ENCODE measurements around the gene TAC4.

Gene TAC4

DNA sequence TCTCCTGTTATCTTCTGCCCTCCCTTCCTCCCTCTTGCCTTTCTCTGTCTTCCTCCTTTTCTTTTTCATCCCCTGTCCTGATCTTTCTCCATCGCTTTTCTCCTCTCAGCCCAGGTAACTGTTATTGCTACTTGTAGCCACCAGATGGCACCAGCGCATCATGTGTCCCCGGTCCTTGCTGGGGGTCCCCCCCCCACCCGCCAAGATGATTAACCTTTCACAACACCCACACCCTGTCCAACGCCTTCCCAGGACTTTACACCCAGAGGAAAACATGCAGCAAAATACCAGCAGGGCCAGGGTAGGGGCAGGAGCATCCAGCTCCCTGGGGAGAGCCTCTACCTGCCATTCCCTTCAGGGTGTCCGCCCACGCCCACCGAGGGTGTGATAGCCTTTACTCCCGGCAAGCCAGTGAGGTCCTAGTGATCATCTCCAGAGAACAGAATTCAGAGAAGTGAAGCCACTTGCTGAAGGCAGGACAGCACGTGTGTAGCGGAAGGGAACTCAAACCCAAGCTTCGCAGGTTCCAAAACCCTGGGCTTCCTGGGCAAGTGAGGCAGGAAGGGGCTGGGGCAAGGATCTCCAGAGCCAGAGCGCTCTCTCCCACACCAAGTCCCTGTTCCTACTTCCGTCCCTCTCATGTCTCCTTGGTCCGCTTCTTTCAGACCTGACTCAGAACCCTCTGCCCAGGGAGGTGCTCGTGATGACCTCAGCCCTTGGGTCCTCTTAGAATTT, 13.4 kb upstream of the TAC4 start:
- no peak overlapping the region for H3K4me2 ChIP-seq (ENCODE audit: insufficient read depth, low read length, poor library complexity, severe bottlenecking)
- H2BK12ac ChIP-seq (ENCODE audit: low read length) = peak overlapping the region; percentile 97
- no CpG with 5 or more reads among the region's 16 CpGs for WGBS, 2 donors (ENCODE audit: extremely low coverage in 2 of 2, insufficient read length in 2 of 2, insufficient replicate concordance in 1 of 2)
- H3K36me3 ChIP-seq (replicated peaks in 1 of 2; ENCODE audit: control insufficient read depth in 2 of 2, insufficient read depth in 2 of 2, low read length in 2 of 2) = peaks cover 0 to 1% of the 10 kb centered on the region in 2 donors
- DNase-seq (ENCODE audit: low spot score) = peak; percentile 64
- H2BK5ac ChIP-seq (ENCODE audit: low read length) = no peak overlapping the region
- no peak overlapping the region for H2BK120ac ChIP-seq (ENCODE audit: low read depth, low read length)
- peak overlapping the region; percentile 98 for H2BK15ac ChIP-seq (ENCODE audit: low read length)
- H3K9me3 ChIP-seq (replicated peaks in 1 of 2; ENCODE audit: control insufficient read depth in 2 of 2, insufficient read depth in 1 of 2, low read depth in 1 of 2, low read length in 2 of 2) = no peaks in the 10 kb centered on the region
- peak overlapping the region; percentile 87 for H2AK5ac ChIP-seq (ENCODE audit: low read depth, low read length)
- no peak overlapping the region for H3K4ac ChIP-seq (ENCODE audit: low read length)
- H2AFZ ChIP-seq (ENCODE audit: low read length) = no peak overlapping the region
- H4K91ac ChIP-seq (ENCODE audit: low read depth, low read length, poor library complexity) = no peak overlapping the region
- no peak overlapping the region for H3K27ac ChIP-seq (replicated peaks; ENCODE audit: low read length)
- H3K27me3 ChIP-seq (ENCODE audit: control insufficient read depth in 3 of 3, insufficient read depth in 3 of 3, low read depth in 1 of 3, low read length in 3 of 3) = peaks cover 0 to 19% (median 0%) of the 10 kb centered on the region in 3 experiments
- H3K79me1 ChIP-seq (ENCODE audit: low read depth, low read length) = no peaks in the 10 kb centered on the region
- H3K14ac ChIP-seq (ENCODE audit: low read length) = no peak overlapping the region
- H3K4me1 ChIP-seq (ENCODE audit: control insufficient read depth in 2 of 2, insufficient read depth in 1 of 2, low read depth in 1 of 2, low read length in 2 of 2) = peaks cover 13 to 24% of the 10 kb centered on the region in 2 donors
- H3K4me3 ChIP-seq (ENCODE audit: low read length in 2 of 2) = no peak overlapping the region
- peak overlapping the region; percentile 59 for H3K18ac ChIP-seq (ENCODE audit: low read length)
- no peak overlapping the region for H4K8ac ChIP-seq (ENCODE audit: low read depth, low read length)
- H3K23ac ChIP-seq (ENCODE audit: low read depth, low read length, poor library complexity) = no peak overlapping the region
- H3K9ac ChIP-seq (ENCODE audit: low read depth, low read length, poor library complexity) = no peak overlapping the region

GRCh38 chr17:49859991-49860953, 12.4 kb upstream of the TAC4 start:
- no peak overlapping the region for H3K14ac ChIP-seq (ENCODE audit: low read length)
- peak overlapping the region; percentile 81 for H2BK120ac ChIP-seq (ENCODE audit: low read depth, low read length)
- peaks cover 3 to 15% of the 10 kb centered on the region in 2 donors for H3K4me1 ChIP-seq (ENCODE audit: control insufficient read depth in 2 of 2, insufficient read depth in 1 of 2, low read depth in 1 of 2, low read length in 2 of 2)
- peak overlapping the region; percentile 95 for H2AK5ac ChIP-seq (ENCODE audit: low read depth, low read length)
- DNase-seq (ENCODE audit: low spot score) = no peak
- no peak overlapping the region for H2AFZ ChIP-seq (ENCODE audit: low read length)
- H2BK5ac ChIP-seq (ENCODE audit: low read length) = peak overlapping the region; percentile 94
- H3K27ac ChIP-seq (replicated peaks; ENCODE audit: low read length) = no peak overlapping the region
- H3K27me3 ChIP-seq (ENCODE audit: control insufficient read depth in 3 of 3, insufficient read depth in 3 of 3, low read depth in 1 of 3, low read length in 3 of 3) = peaks cover 0 to 27% (median 0%) of the 10 kb centered on the region in 3 experiments
- peaks cover 0 to 1% of the 10 kb centered on the region in 2 donors for H3K36me3 ChIP-seq (replicated peaks in 1 of 2; ENCODE audit: control insufficient read depth in 2 of 2, insufficient read depth in 2 of 2, low read length in 2 of 2)
- no peak overlapping the region for H3K4me2 ChIP-seq (ENCODE audit: insufficient read depth, low read length, poor library complexity, severe bottlenecking)
- H3K79me1 ChIP-seq (ENCODE audit: low read depth, low read length) = no peaks in the 10 kb centered on the region
- peak overlapping the region; percentile 89 for H4K91ac ChIP-seq (ENCODE audit: low read depth, low read length, poor library complexity)
- H2BK15ac ChIP-seq (ENCODE audit: low read length) = no peak overlapping the region
- no CpG with 5 or more reads among the region's 20 CpGs for WGBS, 2 donors (ENCODE audit: extremely low coverage in 2 of 2, insufficient read length in 2 of 2, insufficient replicate concordance in 1 of 2)
- H3K9me3 ChIP-seq (replicated peaks in 1 of 2; ENCODE audit: control insufficient read depth in 2 of 2, insufficient read depth in 1 of 2, low read depth in 1 of 2, low read length in 2 of 2) = no peaks in the 10 kb centered on the region
- H3K4me3 ChIP-seq (ENCODE audit: low read length in 2 of 2) = no peak overlapping the region
- peak overlapping the region; percentile 2 for H3K9ac ChIP-seq (ENCODE audit: low read depth, low read length, poor library complexity)
- H4K8ac ChIP-seq (ENCODE audit: low read depth, low read length) = peak overlapping the region; percentile 65
- H3K23ac ChIP-seq (ENCODE audit: low read depth, low read length, poor library complexity) = no peak overlapping the region
- no peak overlapping the region for H3K4ac ChIP-seq (ENCODE audit: low read length)
- H2BK12ac ChIP-seq (ENCODE audit: low read length) = peak overlapping the region; percentile 73
- no peak overlapping the region for H3K18ac ChIP-seq (ENCODE audit: low read length)

- Histone ChIP-seq H3K79me1 (ENCODE audit: low read depth, low read length) (no peaks in the 10 kb centered on the region), H3K9me3 (replicated peaks in 1 of 2; ENCODE audit: control insufficient read depth in 2 of 2, insufficient read depth in 1 of 2, low read depth in 1 of 2, low read length in 2 of 2) (no peaks in the 10 kb centered on the region), H2BK120ac (ENCODE audit: low read depth, low read length) (no peak overlapping the region), H4K8ac (ENCODE audit: low read depth, low read length) (no peak overlapping the region), H3K23ac (ENCODE audit: low read depth, low read length, poor library complexity) (no peak overlapping the region), H3K27me3 (ENCODE audit: control insufficient read depth in 3 of 3, insufficient read depth in 3 of 3, low read depth in 1 of 3, low read length in 3 of 3) (peaks cover 0 to 41% (median 0%) of the 10 kb centered on the region in 3 experiments), H3K4ac (ENCODE audit: low read length) (no peak overlapping the region), H2AK5ac (ENCODE audit: low read depth, low read length) (peak overlapping the region; percentile 84), H2AFZ (ENCODE audit: low read length) (no peak overlapping the region), H3K4me3 (ENCODE audit: low read length in 2 of 2) (no peak overlapping the region), H3K27ac (replicated peaks; ENCODE audit: low read length) (no peak overlapping the region), H3K9ac (ENCODE audit: low read depth, low read length, poor library complexity) (no peak overlapping the region), H3K36me3 (replicated peaks in 1 of 2; ENCODE audit: control insufficient read depth in 2 of 2, insufficient read depth in 2 of 2, low read length in 2 of 2) (peaks cover 0 to 1% of the 10 kb centered on the region in 2 donors), H2BK5ac (ENCODE audit: low read length) (no peak overlapping the region), H3K18ac (ENCODE audit: low read length) (peak overlapping the region; percentile 71), H2BK15ac (ENCODE audit: low read length) (no peak overlapping the region), H2BK12ac (ENCODE audit: low read length) (no peak overlapping the region), H3K4me2 (ENCODE audit: insufficient read depth, low read length, poor library complexity, severe bottlenecking) (no peak overlapping the region), H3K4me1 (ENCODE audit: control insufficient read depth in 2 of 2, insufficient read depth in 1 of 2, low read depth in 1 of 2, low read length in 2 of 2) (peaks cover 0 to 6% of the 10 kb centered on the region in 2 donors), H3K14ac (ENCODE audit: low read length) (no peak overlapping the region), H4K91ac (ENCODE audit: low read depth, low read length, poor library complexity) (no peak overlapping the region)
- no CpG with 5 or more reads among the region's 6 CpGs for WGBS, 2 donors (ENCODE audit: extremely low coverage in 2 of 2, insufficient read length in 2 of 2, insufficient replicate concordance in 1 of 2)
- DNase-seq (ENCODE audit: low spot score) = no peak
Measured at GRCh38 chr17:49858796-49859195, 10.9 kb upstream of the TAC4 start.

- H3K9me3 ChIP-seq (replicated peaks in 1 of 2; ENCODE audit: control insufficient read depth in 2 of 2, insufficient read depth in 1 of 2, low read depth in 1 of 2, low read length in 2 of 2) = no peaks in the 10 kb centered on the region
- no peak overlapping the region for H3K4me3 ChIP-seq (ENCODE audit: low read length in 2 of 2)
- H3K23ac ChIP-seq (ENCODE audit: low read depth, low read length, poor library complexity) = no peak overlapping the region
- no peak overlapping the region for H2BK15ac ChIP-seq (ENCODE audit: low read length)
- H3K9ac ChIP-seq (ENCODE audit: low read depth, low read length, poor library complexity) = no peak overlapping the region
- H3K36me3 ChIP-seq (replicated peaks in 1 of 2; ENCODE audit: control insufficient read depth in 2 of 2, insufficient read depth in 2 of 2, low read length in 2 of 2) = no peaks in the 10 kb centered on the region
- no peak overlapping the region for H3K4ac ChIP-seq (ENCODE audit: low read length)
- no peaks in the 10 kb centered on the region for H3K79me1 ChIP-seq (ENCODE audit: low read depth, low read length)
- no peak overlapping the region for H3K14ac ChIP-seq (ENCODE audit: low read length)
- H2BK120ac ChIP-seq (ENCODE audit: low read depth, low read length) = no peak overlapping the region
- no peak overlapping the region for H2BK12ac ChIP-seq (ENCODE audit: low read length)
- no peak overlapping the region for H3K18ac ChIP-seq (ENCODE audit: low read length)
- H3K4me1 ChIP-seq (ENCODE audit: control insufficient read depth in 2 of 2, insufficient read depth in 1 of 2, low read depth in 1 of 2, low read length in 2 of 2) = peaks cover 5 to 6% of the 10 kb centered on the region in 2 donors
- no CpG with 5 or more reads among the region's 5 CpGs for WGBS, 2 donors (ENCODE audit: extremely low coverage in 2 of 2, insufficient read length in 2 of 2, insufficient replicate concordance in 1 of 2)
- H2BK5ac ChIP-seq (ENCODE audit: low read length) = no peak overlapping the region
- H4K8ac ChIP-seq (ENCODE audit: low read depth, low read length) = no peak overlapping the region
- peaks cover 0 to 81% (median 28%) of the 10 kb centered on the region in 3 experiments for H3K27me3 ChIP-seq (ENCODE audit: control insufficient read depth in 3 of 3, insufficient read depth in 3 of 3, low read depth in 1 of 3, low read length in 3 of 3)
- no peak overlapping the region for H2AFZ ChIP-seq (ENCODE audit: low read length)
- H4K91ac ChIP-seq (ENCODE audit: low read depth, low read length, poor library complexity) = no peak overlapping the region
- no peak for DNase-seq (ENCODE audit: low spot score)
- H3K4me2 ChIP-seq (ENCODE audit: insufficient read depth, low read length, poor library complexity, severe bottlenecking) = no peak overlapping the region
- no peak overlapping the region for H3K27ac ChIP-seq (replicated peaks; ENCODE audit: low read length)
- H2AK5ac ChIP-seq (ENCODE audit: low read depth, low read length) = no peak overlapping the region
Measured at GRCh38 chr17:49854126-49854525, 6.3 kb upstream of the TAC4 start.
